Measurements from ENCODE around the gene SYNDIG1L.

GRCh38 chr14:74421981-74422380 is 4.0 kb downstream of the SYNDIG1L start:
- TF ChIP-seq, protein P1, sequence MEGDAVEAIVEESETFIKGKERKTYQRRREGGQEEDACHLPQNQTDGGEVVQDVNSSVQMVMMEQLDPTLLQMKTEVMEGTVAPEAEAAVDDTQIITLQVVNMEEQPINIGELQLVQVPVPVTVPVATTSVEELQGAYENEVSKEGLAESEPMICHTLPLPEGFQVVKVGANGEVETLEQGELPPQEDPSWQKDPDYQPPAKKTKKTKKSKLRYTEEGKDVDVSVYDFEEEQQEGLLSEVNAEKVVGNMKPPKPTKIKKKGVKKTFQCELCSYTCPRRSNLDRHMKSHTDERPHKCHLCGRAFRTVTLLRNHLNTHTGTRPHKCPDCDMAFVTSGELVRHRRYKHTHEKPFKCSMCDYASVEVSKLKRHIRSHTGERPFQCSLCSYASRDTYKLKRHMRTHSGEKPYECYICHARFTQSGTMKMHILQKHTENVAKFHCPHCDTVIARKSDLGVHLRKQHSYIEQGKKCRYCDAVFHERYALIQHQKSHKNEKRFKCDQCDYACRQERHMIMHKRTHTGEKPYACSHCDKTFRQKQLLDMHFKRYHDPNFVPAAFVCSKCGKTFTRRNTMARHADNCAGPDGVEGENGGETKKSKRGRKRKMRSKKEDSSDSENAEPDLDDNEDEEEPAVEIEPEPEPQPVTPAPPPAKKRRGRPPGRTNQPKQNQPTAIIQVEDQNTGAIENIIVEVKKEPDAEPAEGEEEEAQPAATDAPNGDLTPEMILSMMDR (IDR thresholded peaks at IDR 0.05): no peak
- TF ChIP-seq POLR2A (IDR thresholded peaks at IDR 0.05): no peak

All from testis (tissue), 2 donors.